NCI-H526 (cell line): Measurements from ENCODE around the gene EED.
"Not testable (repeated sequence)": the region's sequence is repeated elsewhere in the genome, so short reads cannot be mapped to it uniquely, and the experiment has no call there.

Experiments used
- DNase-seq, 2 experiments: peaks; one replicate each; lab custom pipeline; 2025; lab: John Stamatoyannopoulos, UW

EED gene

GRCh38 chr11:86218125-86219084, 26.1 kb upstream of the EED start:
- peak; percentile 52 to 87 for DNase-seq

GRCh38 chr11:86219311-86220193, 25.0 kb upstream of the EED start:
- DNase-seq, result no peak

GRCh38 chr11:86220653-86221052, 23.9 kb upstream of the EED start:
- DNase-seq, result no peak

- no peak for DNase-seq
Measured at GRCh38 chr11:86222081-86222480, 22.5 kb upstream of the EED start.

GRCh38 chr11:86224575-86224974, 20.0 kb upstream of the EED start:
- not testable (repeated sequence) for DNase-seq

GRCh38 chr11:86225344-86225743, 19.2 kb upstream of the EED start:
- not testable (repeated sequence) for DNase-seq

GRCh38 chr11:86228269-86229038, 16.1 kb upstream of the EED start:
- peak; percentile 30 to 45 for DNase-seq

- not testable (repeated sequence) for DNase-seq
Measured at GRCh38 chr11:86229039-86229330, 15.6 kb upstream of the EED start.

GRCh38 chr11:86230179-86230804, 14.3 kb upstream of the EED start:
- no peak for DNase-seq

- no peak for DNase-seq
Measured at GRCh38 chr11:86230921-86231434, 13.6 kb upstream of the EED start.

- no peak for DNase-seq
Measured at GRCh38 chr11:86232556-86232955, 12.0 kb upstream of the EED start.

GRCh38 chr11:86234831-86235461, 9.6 kb upstream of the EED start:
- DNase-seq, result no peak

GRCh38 chr11:86237267-86237804, 7.2 kb upstream of the EED start:
- no peak for DNase-seq

GRCh38 chr11:86240164-86240563, 4.4 kb upstream of the EED start:
- DNase-seq, result peak in 1 of 2 experiments; percentile 23

GRCh38 chr11:86241956-86242535, 2.5 kb upstream of the EED start:
- no peak for DNase-seq

GRCh38 chr11:86243396-86243795, 1.2 kb upstream of the EED start:
- no peak for DNase-seq

- peak in 1 of 2 experiments; percentile 96 for DNase-seq
Measured at GRCh38 chr11:86244063-86244521, 461 bp upstream of the EED start.

GRCh38 chr11:86245369-86246292, 1.1 kb downstream of the EED start:
- DNase-seq, result peak in 1 of 2 experiments; percentile 38

- DNase-seq, result no peak
Measured at GRCh38 chr11:86246293-86246675, 1.7 kb downstream of the EED start.
